Stimulated activated naive CD4-positive, alpha-beta T cell treated with Interleukin-2 at 50 U/mL for 16 hours (primary cell): ENCODE results near the gene KIRREL3.

ENCODE experiments used
- DNase-seq: peaks from one replicate; lab custom pipeline; 2025; lab: John Stamatoyannopoulos, UW

The KIRREL3 gene

DNA sequence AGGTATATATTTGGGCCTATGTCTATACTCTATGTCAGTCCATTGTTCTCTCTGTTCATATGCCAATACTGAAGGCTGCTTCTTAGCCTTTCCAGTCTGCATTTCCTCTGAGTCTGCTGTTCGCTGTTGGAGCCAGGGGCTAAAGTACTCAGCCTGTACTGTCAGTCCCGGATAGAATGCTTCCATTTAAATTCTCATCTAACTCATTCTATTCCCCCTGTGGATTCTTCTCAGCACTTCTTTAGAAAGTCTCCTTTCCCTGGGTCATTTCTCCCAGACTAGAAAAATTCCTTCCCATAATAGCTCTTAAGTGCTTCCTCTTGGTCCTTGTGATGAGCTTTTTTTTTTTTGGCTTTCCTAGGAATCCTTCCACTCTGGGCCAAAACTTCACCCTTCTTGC is 293.1 kb downstream of the KIRREL3 start:
- DNase-seq: no peak

DNA sequence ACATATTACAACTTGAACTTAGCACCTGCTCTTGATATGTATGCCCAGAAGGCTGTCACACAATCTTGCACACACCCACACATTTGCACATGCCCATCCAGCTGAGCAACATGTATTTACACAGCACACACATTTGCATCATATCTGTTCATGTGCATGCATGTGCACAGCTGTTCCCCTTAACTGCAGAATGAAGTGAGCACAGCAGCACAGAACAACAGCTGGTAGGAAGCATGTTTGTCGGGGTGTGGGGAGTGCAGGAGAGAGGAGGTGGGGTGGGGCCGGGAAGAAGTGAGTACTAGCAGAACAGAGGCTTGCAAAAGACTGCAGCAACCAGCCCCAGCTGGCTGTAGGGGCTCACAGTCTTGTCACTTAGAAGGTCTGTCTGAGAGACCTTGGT is 296.5 kb downstream of the KIRREL3 start:
- no peak for DNase-seq

DNA sequence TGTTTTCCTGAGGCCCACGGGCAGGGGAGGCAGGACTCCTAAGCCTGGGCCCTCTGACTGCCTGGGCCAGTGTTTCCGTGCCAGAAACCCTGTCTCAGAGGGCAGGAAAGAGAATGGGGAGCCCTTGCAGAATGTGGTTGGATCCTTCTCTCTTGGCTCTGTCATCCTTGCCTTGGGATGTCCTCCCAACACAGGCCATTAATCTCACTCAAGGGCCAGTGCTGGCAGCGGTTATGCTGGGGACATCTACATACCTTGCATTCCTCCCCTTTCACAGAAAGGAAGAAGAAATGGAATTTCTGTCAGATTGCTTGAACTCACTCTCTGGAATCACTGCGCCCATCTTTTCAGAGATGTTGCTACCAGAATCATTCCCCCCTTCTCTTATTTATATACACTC is 296.9 kb downstream of the KIRREL3 start:
- no peak for DNase-seq

DNA sequence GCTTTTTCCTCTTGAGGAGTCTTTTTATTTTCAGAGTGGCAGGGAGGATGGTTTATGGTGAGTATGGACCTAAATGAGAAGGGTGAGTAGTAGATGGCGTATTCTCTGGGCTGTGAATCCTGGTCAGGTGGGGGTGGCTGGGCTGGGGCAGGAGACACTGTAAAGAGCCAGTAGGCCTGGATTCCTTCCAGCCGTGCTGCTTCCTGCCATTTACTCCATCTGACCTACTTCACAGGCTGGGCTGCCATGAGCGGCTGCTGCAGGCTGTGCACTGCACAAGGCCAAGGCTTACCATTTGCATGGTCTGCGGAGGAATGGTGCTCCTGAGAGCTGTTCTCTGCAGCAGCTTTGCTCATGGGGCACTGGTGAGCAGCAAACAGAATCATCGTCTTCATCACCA is 297.6 kb downstream of the KIRREL3 start:
- no peak for DNase-seq

DNA sequence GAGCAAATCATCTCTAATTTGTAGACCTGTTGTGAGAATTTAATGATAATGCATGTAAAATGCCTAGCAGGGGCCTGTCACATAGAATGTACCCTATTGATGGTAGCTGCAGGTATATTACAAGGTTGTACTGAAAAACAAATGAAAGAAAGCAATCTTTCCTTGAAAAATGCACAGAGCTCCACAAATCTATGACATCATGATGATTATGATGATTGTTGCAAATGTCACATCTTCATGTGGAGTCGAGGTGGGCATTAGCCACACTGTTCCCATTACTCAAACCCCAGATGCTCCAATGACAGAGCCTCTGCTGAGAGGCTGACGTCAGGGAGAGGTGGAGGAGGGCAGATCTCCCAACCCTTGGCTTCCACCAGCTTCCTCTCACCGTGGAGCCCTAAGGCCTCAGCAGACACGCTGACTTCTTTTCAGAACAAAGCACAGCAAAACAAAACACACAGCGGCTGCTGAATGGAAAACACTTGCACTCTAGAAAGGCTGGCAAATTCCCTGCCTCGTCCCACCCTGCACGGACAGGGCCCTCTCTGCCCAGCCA is 298.3 kb downstream of the KIRREL3 start:
- DNase-seq: no peak

- DNase-seq: no peak
These were observed 299.1 kb downstream of the KIRREL3 start for GRCh38 chr11:126701520-126701897.

- no peak for DNase-seq
These were observed 299.6 kb downstream of the KIRREL3 start for GRCh38 chr11:126700768-126701519.

DNA sequence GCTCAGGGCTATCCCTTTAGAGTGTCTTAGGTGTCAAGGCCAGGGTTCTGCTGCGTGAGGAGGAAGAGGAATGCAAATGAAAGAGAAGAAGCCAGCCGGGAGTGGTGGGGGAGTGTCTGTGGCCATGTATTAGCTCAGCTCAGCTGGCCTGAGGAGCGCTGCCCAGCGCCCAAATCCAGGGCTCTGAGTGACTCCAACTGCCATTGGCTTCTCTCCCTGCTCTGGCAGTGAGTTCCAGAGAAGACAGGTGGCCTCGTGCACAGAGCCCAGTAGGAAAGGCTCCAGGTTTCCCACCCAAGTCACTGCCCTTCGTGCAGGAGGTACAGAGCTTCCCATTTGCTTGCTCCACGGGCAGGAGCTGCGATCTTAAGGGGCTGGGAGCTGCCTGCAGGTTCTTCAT is 302.0 kb downstream of the KIRREL3 start:
- no peak for DNase-seq

DNA sequence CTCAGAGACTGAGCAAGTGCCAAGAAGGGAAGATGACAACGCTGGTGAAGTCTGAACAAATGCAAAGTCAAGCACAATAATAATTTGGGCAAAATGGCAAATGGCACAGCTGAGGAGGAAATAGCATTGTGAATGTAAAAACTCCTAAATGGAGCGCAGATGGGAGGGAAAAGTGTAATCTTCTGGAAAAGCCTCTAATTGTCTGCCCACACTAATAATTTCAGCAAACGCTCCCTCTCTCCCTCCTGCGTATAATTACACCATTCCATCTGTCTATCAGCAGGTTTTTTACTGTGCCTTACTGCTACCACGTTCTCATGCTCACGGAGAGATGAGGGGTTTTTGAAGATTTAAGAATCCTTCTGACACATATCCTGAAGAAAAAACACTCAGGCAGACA is 302.6 kb downstream of the KIRREL3 start:
- no peak for DNase-seq

- DNase-seq: no peak
These were observed 303.6 kb downstream of the KIRREL3 start for GRCh38 chr11:126696982-126697381.

DNA sequence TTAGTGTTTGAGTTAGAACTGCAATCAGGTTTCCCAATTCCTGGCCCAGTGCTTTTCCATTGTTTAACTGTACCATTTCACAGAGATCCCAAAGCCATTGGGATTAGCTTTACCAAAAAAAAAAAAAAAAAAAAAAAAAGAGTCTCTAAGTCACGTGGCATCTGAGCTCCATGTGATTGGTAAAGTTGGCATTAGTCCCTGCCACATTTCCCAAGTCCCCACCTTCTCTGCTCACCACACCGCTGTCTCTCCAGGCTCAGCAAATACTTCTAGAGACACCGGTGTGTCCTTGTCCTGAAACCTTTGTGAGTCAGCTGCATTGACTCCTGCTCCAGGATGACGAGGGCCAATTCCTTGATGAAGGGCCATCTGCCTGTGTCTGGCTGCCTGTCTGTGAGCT is 305.3 kb downstream of the KIRREL3 start:
- DNase-seq: no peak

DNA sequence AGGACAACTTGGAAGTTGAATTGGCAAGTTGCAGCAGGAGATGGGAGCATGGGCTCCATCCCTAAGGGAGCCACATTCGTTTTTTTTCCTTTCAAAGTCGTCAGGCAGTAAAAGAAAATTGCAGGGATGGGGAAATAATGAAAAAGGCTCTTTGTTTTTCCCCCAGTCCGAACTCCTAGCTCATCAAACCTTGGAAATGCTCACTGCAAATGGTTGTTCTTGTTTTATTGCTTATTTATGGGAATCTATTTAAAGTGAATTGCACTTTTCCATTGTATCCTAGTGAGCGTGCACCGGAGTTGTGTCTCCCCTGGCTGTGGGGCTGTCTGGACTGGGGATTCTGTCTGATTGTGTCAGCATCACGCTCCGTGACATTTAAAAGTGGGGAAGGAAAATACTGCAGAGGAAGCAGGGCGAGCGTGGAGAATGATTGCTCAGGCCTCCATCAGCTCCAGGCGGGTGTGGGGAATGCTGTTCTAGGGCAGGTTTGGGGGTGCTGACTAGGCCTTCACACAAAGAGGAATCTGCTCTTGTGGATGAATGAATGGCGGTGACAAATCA is 306.4 kb downstream of the KIRREL3 start:
- DNase-seq: no peak

DNA sequence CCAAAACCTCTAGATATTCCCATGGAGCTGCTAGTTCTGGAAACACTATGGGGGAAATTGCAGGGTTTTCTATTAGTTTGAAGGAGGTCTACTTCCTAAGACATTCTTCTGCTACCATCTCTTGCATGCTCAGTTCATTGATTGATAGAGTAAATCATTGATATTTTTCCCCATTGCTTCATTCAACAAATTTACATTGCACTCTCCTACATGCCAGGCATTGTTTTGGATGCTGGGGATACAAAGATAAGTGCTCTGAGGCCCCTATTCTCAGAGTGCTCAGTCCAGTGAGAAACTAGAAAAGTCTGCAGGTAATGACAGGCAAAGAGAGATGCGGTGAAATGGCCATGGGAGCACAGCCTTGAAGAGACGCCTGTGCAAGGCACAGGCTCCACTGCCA is 313.1 kb downstream of the KIRREL3 start:
- DNase-seq: no peak

DNA sequence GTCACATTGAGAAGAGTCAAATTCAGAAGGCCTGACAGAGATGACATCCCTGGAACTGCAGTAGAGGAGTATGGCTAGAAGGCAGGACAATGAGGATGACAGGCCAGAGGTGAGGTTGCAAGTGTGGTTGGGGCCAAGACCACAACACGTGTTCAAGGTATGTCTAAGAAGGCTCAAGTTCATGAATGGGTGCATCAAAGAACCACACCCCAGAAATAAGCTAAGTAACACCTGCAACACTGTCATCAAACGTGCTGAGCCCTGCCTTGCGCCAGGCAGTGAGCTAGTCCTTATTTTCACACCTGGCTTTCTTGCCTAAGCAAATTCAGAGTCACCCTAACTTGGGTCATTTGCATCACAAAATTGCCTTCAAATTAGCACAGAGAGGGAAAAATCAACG is 313.6 kb downstream of the KIRREL3 start:
- no peak for DNase-seq

- DNase-seq: no peak
These were observed 316.5 kb downstream of the KIRREL3 start for GRCh38 chr11:126683766-126684728.

GRCh38 chr11:126682590-126682989 is 318.0 kb downstream of the KIRREL3 start:
- DNase-seq: no peak

DNA sequence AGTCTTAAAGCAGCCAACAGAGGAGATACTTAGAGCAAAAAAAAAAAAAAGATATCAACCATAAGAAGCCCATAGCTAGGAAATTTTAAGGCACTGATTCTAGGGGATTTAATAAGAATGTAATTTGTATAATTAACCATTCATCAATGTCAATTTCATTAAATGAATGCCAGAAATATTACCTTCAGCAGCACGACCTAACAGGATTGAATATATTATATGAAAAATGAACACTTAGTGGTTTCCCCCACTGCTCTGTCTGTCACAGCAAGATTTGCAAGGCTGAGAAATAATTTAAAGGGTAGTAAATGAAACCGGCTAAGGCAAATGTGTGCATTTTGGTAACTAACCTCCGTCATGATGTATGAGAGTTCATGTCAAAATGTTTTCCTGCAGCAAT is 319.9 kb downstream of the KIRREL3 start:
- DNase-seq: no peak

- no peak for DNase-seq
These were observed 320.4 kb downstream of the KIRREL3 start for GRCh38 chr11:126680131-126680530.

DNA sequence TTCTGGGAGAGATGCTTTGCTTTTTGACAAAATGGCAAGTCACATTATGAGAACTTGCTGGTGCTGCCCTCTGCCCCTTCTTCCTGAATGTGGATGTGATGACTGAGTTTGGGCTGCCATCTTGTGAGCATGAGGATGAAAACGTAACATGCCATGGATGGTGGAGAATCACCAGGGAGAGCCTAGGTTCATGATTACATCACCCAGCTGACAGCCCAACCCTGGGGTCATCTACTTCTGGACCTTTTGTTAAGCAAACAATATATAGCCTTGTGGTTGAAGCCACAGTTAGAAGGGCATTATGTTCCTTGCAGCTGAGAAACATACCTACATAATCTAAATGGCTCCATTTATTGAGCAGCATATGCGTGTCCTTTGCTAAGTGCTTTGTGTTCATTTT is 321.5 kb downstream of the KIRREL3 start:
- DNase-seq: no peak

- DNase-seq: no peak
These were observed 324.0 kb downstream of the KIRREL3 start for GRCh38 chr11:126676536-126676935.

DNA sequence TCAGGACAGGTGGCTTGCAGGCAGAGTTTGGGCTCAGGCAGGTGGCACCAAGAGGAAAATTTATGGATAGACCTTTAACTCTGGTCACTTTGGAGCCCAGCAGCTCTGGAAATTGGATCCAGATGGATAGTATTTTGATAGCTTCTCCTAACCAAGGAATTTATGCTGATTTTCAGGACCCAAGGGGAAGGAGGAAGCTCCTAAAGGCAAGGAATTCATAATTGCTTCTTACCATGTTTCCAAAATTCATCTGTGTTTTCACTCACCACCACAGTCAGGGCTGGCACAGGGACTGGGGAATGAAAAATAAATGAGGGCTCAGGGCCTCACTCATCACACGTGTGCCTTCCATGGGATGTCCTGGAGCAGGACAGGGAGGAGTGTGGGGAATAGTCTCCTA is 327.3 kb downstream of the KIRREL3 start:
- no peak for DNase-seq

- DNase-seq: no peak
These were observed 331.2 kb downstream of the KIRREL3 start for GRCh38 chr11:126669416-126669815.

- no peak for DNase-seq
These were observed 335.9 kb downstream of the KIRREL3 start for GRCh38 chr11:126664643-126665042.
